Thyroid gland (tissue), 4 donors: ENCODE data around the gene AP3D1. TPM values are rescaled to one million over a fixed set of nuclear protein-coding genes. Genes with fewer than 3 reads are reported as not detected.
A peak's percentile ranks its signal among the peaks of the same experiment; 100 is the strongest.

Experiments used
- DNase-seq, 2 donors: peaks; one replicate each; pipeline ENCODE4 v3.0.0-alpha.2; 2019
- H3K27ac ChIP-seq, 3 donors: fragments of 200-600 bp; sonication (generic); 1 replicate in 2 of 3; 2 replicates in 1 of 3; pipeline ENCODE4 v1.5.1; 2016 to 2019; ENCODE audit warnings: mild to moderate bottlenecking in 1 of 3, moderate library complexity in 1 of 3
- H3K27me3 ChIP-seq: fragments of 200-600 bp; sonication (generic); one replicate; pipeline ENCODE4 v1.5.1; 2019
- H3K36me3 ChIP-seq, 2 donors: fragments of 200-600 bp; sonication (generic); one replicate each; pipeline ENCODE4 v1.5.1; 2016 to 2019
- H3K4me1 ChIP-seq, 2 donors: fragments of 200-600 bp; sonication (generic); one replicate each; pipeline ENCODE4 v1.5.1; 2017 to 2019
- H3K4me3 ChIP-seq, 3 donors: fragments of 200-600 bp; sonication (generic); replicated peaks in 1 of 3; 1 replicate in 2 of 3; 2 replicates in 1 of 3; pipeline ENCODE4 v1.5.1; 2016; ENCODE audit warnings: mild to moderate bottlenecking in 1 of 3
- H3K9me3 ChIP-seq: fragments of 200-600 bp; sonication (generic); one replicate; pipeline ENCODE4 v1.5.1; 2017
- CTCF ChIP-seq, 6 experiments: fragments of 200-600 bp in 3 of 6; fragments of 450-650 bp in 3 of 6; sonication (generic) in 3 of 6; IDR thresholded peaks; one replicate each; pipeline ENCODE4 v1.5.1; 2016 to 2019; ENCODE audit warnings: antibody characterized with exemption in 6 of 6, mild to moderate bottlenecking in 2 of 6, inconsistent platforms in 1 of 6, moderate library complexity in 1 of 6
- POLR2A ChIP-seq, 2 donors: fragments of 450-650 bp; IDR thresholded peaks; one replicate each; pipeline ENCODE4 v1.6.1; 2017; ENCODE audit warnings: antibody characterized with exemption in 2 of 2, mild to moderate bottlenecking in 2 of 2, moderate library complexity in 1 of 2
- WGBS, 2 donors: methylation state at CpG; one replicate each; pipeline ENCODE4 v1.1.5; 2017; 5-methylcytosine and 5-hydroxymethylcytosine counted together
- intact Hi-C: fragments of 100-400 bp; cut with DNase I; formaldehyde crosslinking; loops from one replicate; pipeline ENCODE4 v1.15.1; 2023
- total RNA-seq, 4 donors: library from RNA; depleted of rRNA; stranded (reverse); fragments of >200 nt; gene quantifications; one replicate each; pipeline ENCODE4 v1.2.3, GENCODE V29; 2016

The AP3D1 gene
- total RNA-seq, 4 donors from 2014 or later: 62.5 to 121 (median 118) TPM

- intact Hi-C loops: no loop called here
- peaks cover 0 to 34% of the 10 kb centered on the region in 2 donors for H3K4me1 ChIP-seq
- no peak for TF ChIP-seq POLR2A (IDR thresholded peaks at IDR 0.05)
- no peak for TF ChIP-seq CTCF (IDR thresholded peaks at IDR 0.05)
- H3K9me3 ChIP-seq: no peaks in the 10 kb centered on the region
- H3K4me3 ChIP-seq: no peak overlapping the region
- peak; percentile 46 to 58 for DNase-seq
- no peaks in the 10 kb centered on the region for H3K36me3 ChIP-seq
- H3K27me3 ChIP-seq: no peaks in the 10 kb centered on the region
- peak overlapping the region in 1 of 3 donors; percentile 6 for H3K27ac ChIP-seq
- 66 to 79% methylated on average over 23 to 28 of the region's 28 CpGs for WGBS, 2 donors
These were observed 66.2 kb downstream of the AP3D1 start for GRCh38 chr19:2084993-2085720.

- intact Hi-C loops: no loop called here
These were observed 68.1 kb downstream of the AP3D1 start for GRCh38 chr19:2083174-2083854.

GRCh38 chr19:2081873-2082810, 69.2 kb downstream of the AP3D1 start:
- Histone ChIP-seq H3K4me1 (peaks cover 0 to 19% of the 10 kb centered on the region in 2 donors), H3K36me3 (peaks cover 12% of the 10 kb centered on the region in 2 donors), H3K4me3 (no peak overlapping the region), H3K9me3 (no peaks in the 10 kb centered on the region), H3K27me3 (no peaks in the 10 kb centered on the region), H3K27ac (no peak overlapping the region)
- intact Hi-C loops: no loop called here
- WGBS, 2 donors: 88% methylated on average over 29 to 30 of the region's 30 CpGs
- TF ChIP-seq POLR2A (IDR thresholded peaks at IDR 0.05) (no peak), CTCF (IDR thresholded peaks at IDR 0.05) (no peak)
- DNase-seq: no peak

More at GRCh38 chr19:2083174-2083854, 68.1 kb downstream of the AP3D1 start:
- TF ChIP-seq POLR2A (IDR thresholded peaks at IDR 0.05) (no peak), CTCF (IDR thresholded peaks at IDR 0.05) (no peak)
- peaks cover 0 to 19% of the 10 kb centered on the region in 2 donors for H3K4me1 ChIP-seq
- H3K27me3 ChIP-seq: no peaks in the 10 kb centered on the region
- H3K4me3 ChIP-seq: no peak overlapping the region
- peaks cover under 1 to 1% of the 10 kb centered on the region in 2 donors for H3K36me3 ChIP-seq
- WGBS, 2 donors: 80 to 81% methylated on average over 18 to 20 of the region's 20 CpGs
- H3K9me3 ChIP-seq: no peaks in the 10 kb centered on the region
- peak overlapping the region in 1 of 3 donors; percentile 52 for H3K27ac ChIP-seq
- DNase-seq: no peak

GRCh38 chr19:2080336-2080988, 70.9 kb downstream of the AP3D1 start:
- H3K4me3 ChIP-seq: no peak overlapping the region
- H3K4me1 ChIP-seq: peaks cover 0 to 7% of the 10 kb centered on the region in 2 donors
- 86 to 91% methylated on average over 23 of the region's 23 CpGs for WGBS, 2 donors

More at GRCh38 chr19:2080336-2080988, 70.9 kb downstream of the AP3D1 start:
- Histone ChIP-seq H3K27ac (no peak overlapping the region), H3K36me3 (peaks cover 24 to 25% of the 10 kb centered on the region in 2 donors), H3K9me3 (no peaks in the 10 kb centered on the region), H3K27me3 (no peaks in the 10 kb centered on the region)
- intact Hi-C loops: no loop called here
- no peak for DNase-seq
- TF ChIP-seq POLR2A (IDR thresholded peaks at IDR 0.05) (no peak), CTCF (IDR thresholded peaks at IDR 0.05) (no peak)
